DND-41 (cell line): ENCODE data around the gene CREB3L2.

Experiments used
- CTCF ChIP-seq: IDR thresholded peaks from 2 replicates; pipeline ENCODE4 v1.5.1; 2012; ENCODE audit warnings: borderline replicate concordance, low read length, moderate library complexity, mild to moderate bottlenecking; ENCODE audit not compliant: poor library complexity, severe bottlenecking; ENCODE audit errors: extremely low read depth
- EZH2 ChIP-seq: IDR thresholded peaks from 3 replicates; pipeline ENCODE4 v1.6.1; 2012; ENCODE audit warnings: borderline replicate concordance, low read depth, mild to moderate bottlenecking, moderate library complexity, low read length, inconsistent platforms; ENCODE audit not compliant: severe bottlenecking

GRCh38 chr7:137987018-137987349 lies 14.9 kb downstream of the CREB3L2 start:
- TF ChIP-seq CTCF: no peak
- no peak for TF ChIP-seq EZH2
